Measurements from ENCODE around the gene CCDC33.

Gene CCDC33

GRCh38 chr15:74369084-74369745, 133.1 kb downstream of the CCDC33 start:
- TF ChIP-seq ZFP30 (CRISPR knock-in tag; IDR thresholded peaks at IDR 0.05) (no peak), ZNF70 (CRISPR knock-in tag; IDR thresholded peaks at IDR 0.05) (no peak), ZNF8 (CRISPR knock-in tag; IDR thresholded peaks at IDR 0.05) (no peak), ESRRG (CRISPR knock-in tag; IDR thresholded peaks at IDR 0.05) (no peak), SNAI2 (CRISPR knock-in tag; IDR thresholded peaks at IDR 0.05) (no peak), TCF4 (CRISPR knock-in tag; IDR thresholded peaks at IDR 0.05; ENCODE audit: borderline replicate concordance) (no peak), POU6F1 (CRISPR knock-in tag; IDR thresholded peaks at IDR 0.05; ENCODE audit: borderline replicate concordance, low read depth) (no peak), PATZ1 (CRISPR knock-in tag; IDR thresholded peaks at IDR 0.05; ENCODE audit: borderline replicate concordance) (no peak), ZC3H10 (CRISPR knock-in tag; IDR thresholded peaks at IDR 0.05) (no peak), ZNF565 (CRISPR knock-in tag; conservative IDR thresholded peaks at IDR 0.05; ENCODE audit: low read depth) (no peak), CSRNP3 (CRISPR knock-in tag; IDR thresholded peaks at IDR 0.05) (no peak), PPARA (CRISPR knock-in tag; IDR thresholded peaks at IDR 0.05; ENCODE audit: borderline replicate concordance) (no peak), OSR1 (CRISPR knock-in tag; IDR thresholded peaks at IDR 0.05) (no peak), RARB (CRISPR knock-in tag; IDR thresholded peaks at IDR 0.05) (no peak), CSDC2 (CRISPR knock-in tag; IDR thresholded peaks at IDR 0.05) (no peak), ZFP3 (CRISPR knock-in tag; IDR thresholded peaks at IDR 0.05) (no peak), ISL1 (CRISPR knock-in tag; IDR thresholded peaks at IDR 0.05) (no peak), TOX (CRISPR knock-in tag; IDR thresholded peaks at IDR 0.05; ENCODE audit: borderline replicate concordance) (no peak), CREB5 (CRISPR knock-in tag; IDR thresholded peaks at IDR 0.05; ENCODE audit: low read depth) (no peak), TSHZ2 (CRISPR knock-in tag; IDR thresholded peaks at IDR 0.05) (no peak)
- no peak for ATAC-seq

GRCh38 chr15:74369756-74370155, 133.6 kb downstream of the CCDC33 start:
- TF ChIP-seq SNAI2 (CRISPR knock-in tag; IDR thresholded peaks at IDR 0.05) (no peak), ZC3H10 (CRISPR knock-in tag; IDR thresholded peaks at IDR 0.05) (no peak), PATZ1 (CRISPR knock-in tag; IDR thresholded peaks at IDR 0.05; ENCODE audit: borderline replicate concordance) (no peak)
- no peak for ATAC-seq

Data from SK-N-SH treated with all-trans-retinoic acid at 6 μM for 48 hours (cell line).